MM.1S (cell line): ENCODE data around the gene RNF150.
"Not testable (repeated sequence)": the region's sequence is repeated elsewhere in the genome, so short reads cannot be mapped to it uniquely, and the experiment has no call there.

ENCODE experiments used
- DNase-seq: peaks from one replicate; pipeline ENCODE4 v3.0.0-alpha.2; 2015
- H2AFZ ChIP-seq: fragments of 300-600 bp; sonication (generic); 2 replicates; pipeline ENCODE4 v1.6.0; 2016; ENCODE audit warnings: antibody characterized with exemption, low read length
- H3F3A ChIP-seq: fragments of 300-600 bp; sonication (generic); 2 replicates; pipeline ENCODE4 v1.6.1; 2016; ENCODE audit warnings: mild to moderate bottlenecking, antibody characterized with exemption, low read length, moderate library complexity, mixed read lengths; ENCODE audit not compliant: insufficient read depth
- H3K27ac ChIP-seq: fragments of 300-600 bp; sonication (generic); 2 replicates; pipeline ENCODE4 v1.5.1; 2016; ENCODE audit warnings: mild to moderate bottlenecking, low read length
- H3K27me3 ChIP-seq: fragments of 300-600 bp; sonication (generic); replicated peaks from 2 replicates; pipeline ENCODE4 v1.6.0; 2016; ENCODE audit warnings: low read length; ENCODE audit not compliant: insufficient read depth
- H3K36me3 ChIP-seq: fragments of 300-600 bp; sonication (generic); replicated peaks from 2 replicates; pipeline ENCODE4 v1.6.1; 2016; ENCODE audit warnings: mild to moderate bottlenecking, low read length, mixed read lengths; ENCODE audit not compliant: insufficient read depth
- H3K4me1 ChIP-seq: fragments of 300-600 bp; sonication (generic); 2 replicates; pipeline ENCODE4 v1.6.1; 2016; ENCODE audit warnings: low read length, mixed read lengths
- H3K4me2 ChIP-seq: fragments of 300-600 bp; sonication (generic); 2 replicates; pipeline ENCODE4 v1.6.0; 2016; ENCODE audit warnings: low read depth, low read length
- H3K4me3 ChIP-seq: fragments of 300-600 bp; sonication (generic); 2 replicates; pipeline ENCODE4 v1.5.1; 2016; ENCODE audit warnings: low read length, mixed read lengths
- H3K79me2 ChIP-seq: fragments of 300-600 bp; sonication (generic); 2 replicates; pipeline ENCODE4 v1.6.1; 2016; ENCODE audit warnings: mixed run types, low read length, mixed read lengths
- H3K9ac ChIP-seq: fragments of 300-600 bp; sonication (generic); 2 replicates; pipeline ENCODE4 v1.6.1; 2016; ENCODE audit warnings: low read length, mixed read lengths
- H3K9me2 ChIP-seq: fragments of 300-600 bp; sonication (generic); replicated peaks from 2 replicates; pipeline ENCODE4 v1.6.1; 2016; ENCODE audit warnings: mild to moderate bottlenecking, low read length, mixed read lengths; ENCODE audit not compliant: insufficient read depth
- H3K9me3 ChIP-seq: fragments of 300-600 bp; sonication (generic); replicated peaks from 2 replicates; pipeline ENCODE4 v1.6.1; 2016; ENCODE audit warnings: mild to moderate bottlenecking, low read length, mixed read lengths; ENCODE audit not compliant: insufficient read depth
- H4K20me1 ChIP-seq: fragments of 300-600 bp; sonication (generic); 2 replicates; pipeline ENCODE4 v1.6.1; 2016; ENCODE audit warnings: mild to moderate bottlenecking, low read length, moderate library complexity, mixed read lengths; ENCODE audit not compliant: insufficient read depth
- EZH2 ChIP-seq: fragments of 300-600 bp; sonication (generic); optimal IDR thresholded peaks from 2 replicates; pipeline ENCODE3; 2017; ENCODE audit warnings: low read depth, mild to moderate bottlenecking, antibody characterized with exemption, low read length, mixed read lengths
- EZH2phosphoT487 ChIP-seq: fragments of 300-600 bp; sonication (generic); IDR thresholded peaks from 2 replicates; pipeline ENCODE4 v1.6.1; 2018; ENCODE audit warnings: antibody characterized with exemption, low read length
- TF ChIP-seq, protein P1 (sequence below): fragments of 300-600 bp; sonication (generic); IDR thresholded peaks from 2 replicates; pipeline ENCODE4 v1.5.1; 2016; ENCODE audit warnings: antibody characterized with exemption, low read length, mixed read lengths

The RNF150 gene

DNA sequence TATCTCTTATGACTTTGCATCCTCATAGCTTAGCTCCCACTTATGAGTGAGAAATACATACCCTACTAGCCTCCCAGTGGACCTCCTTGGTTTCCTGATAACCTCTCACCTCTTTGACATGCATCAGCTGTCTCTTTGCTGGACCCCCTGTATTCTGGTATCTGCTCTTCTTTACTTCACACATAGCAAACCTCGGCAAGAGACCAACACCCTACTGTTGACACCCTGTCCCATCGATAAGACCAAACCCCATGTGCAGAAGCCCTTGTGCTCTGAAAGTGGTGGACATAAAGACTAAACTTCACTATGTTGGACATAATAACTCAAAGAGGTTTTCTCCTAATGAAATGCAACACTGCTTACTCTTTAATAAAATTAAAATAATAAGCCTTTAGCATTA, 75.7 kb downstream of the RNF150 start:
- DNase-seq: no peak
- Histone ChIP-seq H3K36me3 (no peaks in the 10 kb centered on the region), H3K9ac (no peak overlapping the region), H3K9me2 (no peaks in the 10 kb centered on the region), H2AFZ (no peak overlapping the region), H4K20me1 (no peaks in the 10 kb centered on the region), H3K9me3 (no peaks in the 10 kb centered on the region), H3K4me3 (no peak overlapping the region), H3K4me1 (no peaks in the 10 kb centered on the region), H3K27ac (no peak overlapping the region), H3F3A (no peaks in the 10 kb centered on the region), H3K27me3 (no peaks in the 10 kb centered on the region), H3K79me2 (no peaks in the 10 kb centered on the region), H3K4me2 (no peak overlapping the region)
- TF ChIP-seq EZH2: no peak
- TF ChIP-seq, protein P1, sequence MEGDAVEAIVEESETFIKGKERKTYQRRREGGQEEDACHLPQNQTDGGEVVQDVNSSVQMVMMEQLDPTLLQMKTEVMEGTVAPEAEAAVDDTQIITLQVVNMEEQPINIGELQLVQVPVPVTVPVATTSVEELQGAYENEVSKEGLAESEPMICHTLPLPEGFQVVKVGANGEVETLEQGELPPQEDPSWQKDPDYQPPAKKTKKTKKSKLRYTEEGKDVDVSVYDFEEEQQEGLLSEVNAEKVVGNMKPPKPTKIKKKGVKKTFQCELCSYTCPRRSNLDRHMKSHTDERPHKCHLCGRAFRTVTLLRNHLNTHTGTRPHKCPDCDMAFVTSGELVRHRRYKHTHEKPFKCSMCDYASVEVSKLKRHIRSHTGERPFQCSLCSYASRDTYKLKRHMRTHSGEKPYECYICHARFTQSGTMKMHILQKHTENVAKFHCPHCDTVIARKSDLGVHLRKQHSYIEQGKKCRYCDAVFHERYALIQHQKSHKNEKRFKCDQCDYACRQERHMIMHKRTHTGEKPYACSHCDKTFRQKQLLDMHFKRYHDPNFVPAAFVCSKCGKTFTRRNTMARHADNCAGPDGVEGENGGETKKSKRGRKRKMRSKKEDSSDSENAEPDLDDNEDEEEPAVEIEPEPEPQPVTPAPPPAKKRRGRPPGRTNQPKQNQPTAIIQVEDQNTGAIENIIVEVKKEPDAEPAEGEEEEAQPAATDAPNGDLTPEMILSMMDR: no peak
- no peak for TF ChIP-seq EZH2phosphoT487

DNA sequence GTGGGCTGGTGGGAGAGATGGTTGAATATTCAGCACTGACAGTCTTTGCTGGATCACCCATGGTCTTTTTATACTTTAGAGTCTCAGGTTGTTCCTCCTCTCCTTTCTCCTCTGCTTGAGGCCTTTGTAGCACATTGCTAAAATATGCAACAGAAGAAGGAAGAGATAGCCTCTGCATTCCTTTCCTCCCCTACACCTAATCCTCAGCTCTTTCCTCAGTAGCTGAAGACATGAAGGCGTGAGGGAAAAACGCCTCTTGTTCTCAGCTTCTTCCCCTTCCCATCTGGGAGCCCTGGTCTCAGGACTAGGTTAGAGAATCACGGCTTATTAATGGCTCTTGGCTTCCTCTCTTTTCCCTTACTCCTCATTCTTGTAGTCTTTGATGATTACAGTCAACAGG, 76.8 kb downstream of the RNF150 start:
- Histone ChIP-seq H2AFZ (no peak overlapping the region), H3K36me3 (no peaks in the 10 kb centered on the region), H3K27me3 (no peaks in the 10 kb centered on the region), H3F3A (no peaks in the 10 kb centered on the region), H3K79me2 (no peaks in the 10 kb centered on the region), H3K27ac (no peak overlapping the region), H3K9me2 (no peaks in the 10 kb centered on the region), H3K9me3 (no peaks in the 10 kb centered on the region), H3K9ac (no peak overlapping the region), H3K4me1 (no peaks in the 10 kb centered on the region), H3K4me2 (no peak overlapping the region), H3K4me3 (no peak overlapping the region), H4K20me1 (no peaks in the 10 kb centered on the region)
- TF ChIP-seq EZH2 (no peak), EZH2phosphoT487 (no peak)
- TF ChIP-seq, protein P1: no peak
- DNase-seq: no peak

DNA sequence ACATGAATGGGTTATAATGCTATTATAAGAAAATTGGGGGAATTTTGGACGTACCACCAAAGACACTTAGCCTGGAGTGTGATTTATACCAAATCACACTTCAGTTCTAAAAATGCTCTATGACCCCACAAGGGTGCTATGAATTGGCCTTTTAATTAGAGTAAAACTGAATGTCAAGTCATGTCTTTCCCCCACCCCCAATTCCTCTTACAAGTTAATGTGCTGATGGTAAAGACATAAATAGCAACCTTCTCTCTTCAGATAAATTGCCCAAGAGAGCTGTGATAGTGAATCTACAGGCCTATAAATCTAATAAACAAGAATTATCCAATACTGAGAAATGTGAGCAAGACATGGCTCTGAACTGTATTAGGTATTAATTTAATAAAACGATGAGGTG, 78.8 kb downstream of the RNF150 start:
- H3K9ac ChIP-seq: no peak overlapping the region
- no peaks in the 10 kb centered on the region for H3K9me2 ChIP-seq
- H3K4me1 ChIP-seq: no peaks in the 10 kb centered on the region
- H3K4me3 ChIP-seq: no peak overlapping the region
- H3K9me3 ChIP-seq: no peaks in the 10 kb centered on the region
- DNase-seq: no peak
- H3K27ac ChIP-seq: no peak overlapping the region
- no peaks in the 10 kb centered on the region for H3K79me2 ChIP-seq
- TF ChIP-seq, protein P1: no peak
- TF ChIP-seq EZH2phosphoT487 (no peak), EZH2 (no peak)
- no peaks in the 10 kb centered on the region for H3K36me3 ChIP-seq
- H2AFZ ChIP-seq: no peak overlapping the region
- H3K27me3 ChIP-seq: no peaks in the 10 kb centered on the region
- H4K20me1 ChIP-seq: no peaks in the 10 kb centered on the region
- H3K4me2 ChIP-seq: no peak overlapping the region
- H3F3A ChIP-seq: no peaks in the 10 kb centered on the region

DNA sequence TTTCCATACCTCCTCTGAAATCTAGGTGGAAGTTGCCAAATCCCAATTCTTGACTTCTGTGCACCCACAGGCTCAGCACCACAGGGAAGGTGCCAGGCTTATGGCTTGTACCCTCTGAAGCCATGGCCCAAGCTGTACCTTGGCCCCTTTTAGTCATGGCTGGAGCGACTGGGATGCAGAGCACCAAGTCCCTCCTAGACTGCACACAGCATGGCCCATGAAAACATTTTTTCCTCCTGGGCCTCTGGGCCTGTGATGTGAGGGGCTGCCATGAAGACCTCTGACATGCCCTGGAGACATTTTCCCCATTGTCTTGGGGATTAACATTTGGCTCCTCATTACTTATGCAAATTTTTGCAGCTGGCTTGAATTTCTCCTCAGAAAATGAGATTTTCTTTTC, 82.3 kb downstream of the RNF150 start:
- H3K79me2 ChIP-seq, H3K27ac ChIP-seq, DNase-seq, H3K27me3 ChIP-seq, H3K4me1 ChIP-seq, H3K36me3 ChIP-seq, H3K4me2 ChIP-seq, H3K9me3 ChIP-seq, H3K4me3 ChIP-seq, H3K9me2 ChIP-seq, H2AFZ ChIP-seq, H4K20me1 ChIP-seq, H3K9ac ChIP-seq, H3F3A ChIP-seq: not testable (repeated sequence)
